OCI-LY7 (cell line): ENCODE results near the gene PPIB.

Experiments used
- CTCF ChIP-seq: fragments of 200-600 bp; sonication (generic); conservative IDR thresholded peaks from 2 replicates; pipeline ENCODE4 v1.5.1; 2014; ENCODE audit warnings: mild to moderate bottlenecking, antibody characterized with exemption, low read length, moderate library complexity, mixed read lengths
- EZH2phosphoT487 ChIP-seq: fragments of 200-600 bp; sonication (generic); IDR thresholded peaks from 2 replicates; pipeline ENCODE4 v1.6.1; 2018; ENCODE audit warnings: low read depth, borderline replicate concordance, mild to moderate bottlenecking, mixed run types, antibody characterized with exemption, low read length, moderate library complexity, mixed read lengths

- TF ChIP-seq CTCF (no peak), EZH2phosphoT487 (no peak)
Observed at GRCh38 chr15:64134345-64134829, 28.4 kb downstream of the PPIB start.
